HG03432 (cell line): Measurements from ENCODE around the gene TTC7B.

Experiments
- ATAC-seq: cut with Tn5 transposase; IDR thresholded peaks from one replicate; pipeline ENCODE4 v1.9.1; 2021; ENCODE audit warnings: mild to moderate bottlenecking, moderate library complexity; ENCODE audit not compliant: unreplicated experiment

Gene TTC7B

DNA sequence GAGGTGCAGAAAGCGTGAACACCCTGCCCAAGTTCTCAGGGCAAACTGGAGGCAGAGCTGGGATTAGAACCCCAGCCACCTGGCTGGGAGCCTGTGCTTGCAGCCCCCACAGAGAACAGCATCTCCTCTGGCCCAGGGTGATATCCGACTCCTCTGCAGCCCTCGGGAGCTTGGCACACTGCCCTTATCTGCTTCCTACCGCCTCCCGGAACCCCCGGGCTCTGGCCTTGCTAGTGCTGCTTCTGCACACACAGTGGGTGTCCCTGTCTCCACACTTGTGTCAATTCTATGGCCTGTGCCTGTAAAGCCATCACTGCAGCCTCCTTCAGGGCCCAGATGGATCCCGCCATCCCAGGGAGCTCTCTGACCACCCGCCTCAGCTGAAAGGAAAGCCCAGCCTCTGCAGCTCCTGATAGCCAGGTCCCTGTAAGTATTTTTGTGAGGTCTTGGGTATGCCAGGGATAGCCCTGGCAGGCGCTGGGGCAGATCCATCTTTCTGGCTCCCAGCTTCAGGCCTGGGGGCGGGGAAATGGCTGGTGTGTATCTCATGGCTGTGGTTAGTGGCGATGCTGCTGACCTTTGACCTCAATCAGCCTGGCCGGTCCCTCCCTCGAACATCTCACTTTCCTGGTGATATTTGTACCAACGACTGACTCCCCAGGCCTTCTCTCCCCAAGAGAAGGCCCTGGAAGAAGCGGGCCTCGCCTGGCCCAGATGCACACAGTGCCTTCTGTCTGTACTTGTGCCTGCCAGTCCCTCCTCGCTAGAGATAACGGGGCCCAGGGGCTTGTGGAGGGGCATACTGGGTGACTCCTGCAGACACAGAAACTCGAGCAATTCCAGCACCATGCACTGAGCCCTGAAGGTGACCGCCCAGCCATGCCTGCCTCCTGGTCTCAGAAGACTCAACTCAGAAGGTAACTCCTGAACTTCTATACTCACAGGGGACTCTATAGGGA lies 235.6 kb downstream of the TTC7B start:
- ATAC-seq: no peak

DNA sequence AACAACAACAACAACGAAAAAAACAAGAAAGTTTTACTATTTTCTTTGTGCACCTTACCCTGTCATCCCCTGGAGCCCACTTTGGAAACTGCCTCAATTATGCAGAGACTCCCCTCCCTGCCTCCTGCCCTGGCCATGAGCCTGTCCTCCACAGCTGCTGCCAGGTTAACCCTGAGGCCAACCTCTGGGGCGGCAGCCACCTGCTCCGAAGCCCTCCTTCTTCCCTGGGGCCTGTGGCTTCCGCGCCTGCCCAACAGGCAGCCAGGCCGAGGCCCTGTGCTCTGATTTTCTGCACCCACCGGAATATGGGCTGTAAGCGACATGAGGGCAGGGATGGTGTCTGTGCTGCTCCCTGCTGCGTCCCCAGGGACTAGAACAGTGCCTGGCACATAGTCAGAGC lies 236.4 kb downstream of the TTC7B start:
- no peak for ATAC-seq

DNA sequence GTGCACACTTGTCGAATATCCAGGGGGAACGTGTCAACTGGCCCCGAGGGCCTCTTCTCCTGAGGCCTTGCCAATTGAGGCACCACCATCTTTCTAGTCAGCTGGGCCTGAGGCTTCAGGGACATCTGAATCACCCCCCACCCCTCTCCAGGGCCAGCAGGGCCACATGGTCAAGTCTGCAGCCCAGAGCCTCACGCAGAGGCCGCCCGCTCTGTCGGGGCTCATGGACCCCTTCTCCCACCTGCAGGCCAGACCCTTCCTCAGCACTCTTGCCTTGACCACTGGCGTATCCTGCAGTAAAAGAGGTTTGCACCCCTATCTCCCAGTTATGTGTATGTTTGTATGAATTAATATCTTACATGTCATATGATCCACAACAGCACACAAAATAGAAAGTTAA lies 237.1 kb downstream of the TTC7B start:
- no peak for ATAC-seq

DNA sequence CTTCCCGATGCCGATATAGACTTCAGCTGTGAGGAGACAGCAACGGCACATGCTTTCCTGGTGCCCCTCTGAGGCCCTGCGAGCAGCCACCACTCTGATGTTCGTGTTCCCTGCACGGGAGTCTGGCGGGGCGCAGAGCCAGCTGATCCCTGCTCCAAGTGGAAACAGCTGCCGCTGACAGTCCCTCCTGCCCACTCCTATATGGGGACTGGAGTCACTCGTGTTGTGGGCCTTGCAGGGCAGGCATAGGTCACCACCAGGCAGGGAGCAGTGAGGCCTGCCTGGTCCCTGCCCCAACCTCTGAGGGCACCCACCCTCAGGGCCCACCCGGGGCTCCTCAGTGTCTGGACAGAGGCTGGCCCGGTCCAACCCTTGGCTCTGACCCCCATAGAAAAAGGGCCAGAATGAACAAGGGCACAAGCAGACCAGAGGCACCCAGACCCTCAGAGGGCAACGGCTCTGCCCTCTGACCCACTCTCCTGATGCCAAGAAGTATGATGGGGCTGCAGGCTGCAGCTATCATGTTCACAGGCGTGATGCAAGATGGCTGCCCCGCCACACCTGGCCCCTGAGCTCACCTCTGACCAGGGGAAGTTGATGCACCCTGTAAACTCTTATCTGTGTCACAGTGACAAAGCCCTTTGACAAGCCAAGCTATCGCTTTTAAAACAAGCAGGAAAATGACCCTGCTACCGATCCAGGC lies 237.8 kb downstream of the TTC7B start:
- no peak for ATAC-seq

DNA sequence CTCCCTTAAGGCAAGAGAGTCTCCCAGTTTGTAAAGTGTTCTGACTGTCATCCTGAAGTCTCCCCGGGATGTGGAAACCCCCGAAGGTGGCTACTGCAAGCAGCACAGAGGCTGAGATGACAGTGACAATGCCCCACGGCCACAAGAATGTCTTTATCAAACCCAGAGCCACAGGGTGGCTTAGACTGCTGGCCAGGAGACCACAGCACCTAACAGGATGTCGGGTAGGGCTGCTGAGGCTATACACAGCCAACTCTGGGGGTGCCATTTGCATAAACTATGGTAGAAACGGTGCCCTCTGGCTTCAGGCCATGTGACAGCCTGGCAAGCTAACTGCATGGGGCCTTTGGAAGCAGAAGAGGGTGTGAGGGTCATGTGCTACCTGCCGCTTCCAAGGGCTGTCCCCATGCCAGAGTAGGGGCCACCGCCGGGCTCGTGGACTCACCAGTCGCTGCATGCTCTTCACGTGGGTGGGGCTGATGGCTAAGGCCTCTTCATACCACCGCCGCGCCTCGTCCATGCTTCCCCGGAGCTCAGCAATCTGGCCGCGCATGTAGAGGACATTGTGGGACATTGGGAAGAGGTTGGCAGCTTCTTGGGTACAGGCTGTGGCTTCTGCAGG lies 238.5 kb downstream of the TTC7B start:
- ATAC-seq: no peak

DNA sequence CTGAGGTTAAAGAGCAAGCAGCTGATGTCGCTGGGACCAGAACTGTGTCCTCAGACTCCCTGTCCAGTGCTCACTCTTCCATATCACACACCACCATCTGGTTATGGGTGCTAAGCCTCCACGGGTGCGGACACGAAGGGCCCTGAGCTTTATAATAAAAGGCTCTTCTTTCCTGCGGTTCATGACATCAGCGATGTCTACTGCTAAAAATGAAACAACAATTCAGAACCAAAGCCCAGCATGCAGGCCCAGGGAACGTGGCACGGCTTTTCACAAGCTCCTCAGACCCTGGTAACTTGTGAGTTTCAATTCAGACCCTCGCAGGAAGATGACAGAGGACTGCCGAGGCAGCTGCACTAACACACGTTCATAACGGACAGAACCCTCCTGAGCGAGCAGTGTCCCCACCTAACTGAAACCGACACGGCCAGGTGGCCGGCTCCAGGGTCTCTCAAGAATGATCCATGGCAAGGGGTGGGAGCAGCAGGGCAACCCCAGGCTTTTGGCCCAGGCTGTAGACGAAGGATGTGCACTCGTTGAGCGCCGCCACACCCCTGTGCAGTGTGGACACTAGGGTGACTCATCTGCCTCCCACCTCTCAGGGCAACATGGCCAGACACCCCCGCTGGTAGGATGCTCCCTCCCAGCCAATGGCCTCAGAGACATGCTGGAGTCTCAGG lies 239.1 kb downstream of the TTC7B start:
- no peak for ATAC-seq

DNA sequence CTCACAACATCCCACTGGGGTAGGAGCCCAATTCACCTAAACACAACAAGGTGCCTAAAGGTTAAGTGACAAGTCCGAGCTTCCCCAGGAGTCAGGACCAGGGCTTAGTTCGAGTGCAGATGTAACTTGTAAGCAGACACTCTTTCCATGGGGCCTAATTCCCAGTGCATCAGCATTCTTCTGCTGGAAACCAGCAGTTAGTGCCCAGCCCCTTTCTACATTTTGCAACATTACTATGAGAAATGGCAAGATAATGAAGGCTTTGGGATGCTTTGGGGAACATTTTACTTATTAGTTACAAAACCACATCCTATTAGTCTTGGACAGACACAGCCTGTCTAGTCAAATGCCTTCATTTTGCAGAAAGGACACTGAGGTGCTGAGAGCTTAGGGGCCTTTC lies 239.6 kb downstream of the TTC7B start:
- ATAC-seq: no peak

DNA sequence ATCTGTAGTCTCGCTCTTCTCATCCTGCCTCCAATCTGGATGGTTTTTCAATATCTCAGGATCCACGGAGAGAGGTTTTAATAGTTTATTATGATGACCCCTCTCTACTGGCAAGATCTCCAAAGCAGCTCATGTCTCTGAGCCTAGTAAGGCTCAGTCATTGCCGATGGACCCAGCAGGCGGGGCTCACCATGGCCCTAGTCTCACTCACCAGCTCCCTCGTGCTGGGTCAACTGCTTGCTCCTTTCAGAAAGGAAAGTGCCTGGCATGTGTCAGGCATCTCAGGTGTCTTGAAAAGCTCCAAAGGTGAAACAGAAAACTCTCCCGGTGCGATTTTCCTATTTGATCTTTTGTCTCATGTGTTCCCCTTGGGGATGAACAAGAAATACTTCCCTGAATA lies 240.4 kb downstream of the TTC7B start:
- ATAC-seq: no peak

DNA sequence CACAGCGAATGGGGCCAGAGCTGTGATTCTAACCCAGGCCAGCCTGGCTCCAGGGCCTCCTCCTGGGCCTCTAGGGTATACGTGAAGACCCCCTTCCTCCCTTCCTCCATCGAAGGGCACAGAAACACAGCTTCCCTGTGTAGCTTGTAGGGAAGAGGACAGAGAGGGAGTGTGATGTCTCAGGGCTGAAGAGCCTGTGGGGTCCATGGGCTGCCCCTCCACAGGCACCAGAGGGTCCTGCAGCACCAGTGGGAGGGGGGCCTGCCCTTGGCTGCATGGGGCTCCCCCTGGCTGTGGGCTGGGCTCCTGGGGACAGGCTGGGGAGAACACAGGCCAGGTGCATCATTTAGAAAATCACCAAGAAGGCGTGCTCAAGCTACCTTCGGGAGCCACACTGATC lies 240.9 kb downstream of the TTC7B start:
- ATAC-seq: no peak

DNA sequence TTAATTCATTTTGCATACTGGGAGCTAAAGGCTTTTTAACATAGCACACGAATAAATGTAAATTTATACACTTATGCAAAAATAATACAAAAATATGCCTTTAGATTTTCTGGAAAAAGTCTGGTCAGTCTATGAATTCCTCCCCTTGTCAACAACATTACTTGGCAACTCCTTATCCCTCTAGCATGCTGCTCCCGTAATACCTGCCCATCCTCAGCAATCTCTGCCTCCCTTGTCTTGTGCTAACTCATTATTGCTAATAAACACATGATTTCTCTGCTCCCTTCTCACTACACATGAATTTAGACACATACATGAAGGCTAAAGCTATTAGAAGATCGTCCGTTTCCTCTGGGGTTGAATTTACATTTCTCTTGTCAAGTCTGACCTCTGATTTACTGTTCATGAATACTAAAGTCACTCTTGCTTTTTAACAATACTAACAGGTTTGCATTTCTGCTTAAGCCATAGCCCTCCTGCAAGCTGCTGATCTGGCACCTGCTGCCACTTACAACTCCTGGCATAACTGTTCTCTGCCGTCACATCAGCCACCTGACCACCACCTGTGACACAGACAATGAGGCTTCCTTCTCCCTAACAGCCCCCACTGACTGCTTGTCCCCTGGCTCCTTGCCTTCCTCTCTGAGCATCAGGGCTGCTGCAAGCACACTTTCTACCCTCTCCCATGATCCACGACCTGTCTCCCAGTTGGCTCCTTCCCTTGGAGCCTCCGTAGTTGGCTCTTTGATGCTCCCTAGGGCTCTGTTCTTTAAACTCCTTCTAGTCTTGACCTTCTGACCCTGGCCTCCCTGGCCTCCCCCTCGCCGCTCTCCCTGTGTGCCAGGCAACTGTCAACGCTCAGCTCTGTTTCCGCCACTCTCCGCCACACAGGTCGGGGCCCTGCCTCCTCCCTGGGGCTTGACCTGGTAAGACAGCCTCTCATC lies 241.8 kb downstream of the TTC7B start:
- no peak for ATAC-seq

DNA sequence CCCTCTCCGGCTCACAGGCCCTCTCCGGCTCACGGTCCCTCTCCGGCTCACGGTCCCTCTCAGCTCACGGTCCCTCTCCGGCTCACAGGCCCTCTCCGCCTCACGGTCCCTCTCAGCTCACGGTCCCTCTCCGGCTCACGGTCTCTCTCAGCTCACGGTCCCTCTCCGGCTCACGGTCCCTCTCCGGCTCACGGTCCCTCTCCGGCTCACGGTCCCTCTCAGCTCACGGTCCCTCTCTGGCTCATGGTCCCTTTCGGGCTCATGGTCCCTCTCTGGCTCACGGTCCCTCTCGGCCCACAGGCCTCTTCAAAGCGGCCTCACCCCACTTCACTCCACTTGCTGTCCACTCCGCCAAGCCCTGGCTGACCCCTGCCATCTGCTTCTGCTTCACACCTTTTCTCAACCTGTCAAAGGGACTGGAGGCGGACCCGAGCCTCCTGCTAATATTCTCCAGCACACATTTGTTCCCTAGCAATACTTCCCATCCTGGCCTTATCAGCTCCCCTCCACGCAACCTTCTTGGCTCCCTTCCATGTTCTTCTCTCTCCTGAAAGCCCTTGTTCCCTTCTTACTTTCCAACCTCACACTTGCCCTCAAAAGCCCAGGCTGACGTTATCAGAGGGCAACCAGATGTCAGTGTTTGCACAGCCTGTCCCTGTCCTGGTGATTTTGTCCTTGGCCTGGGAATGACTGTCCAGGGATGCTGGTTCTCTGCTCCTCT lies 242.7 kb downstream of the TTC7B start:
- ATAC-seq: no peak

DNA sequence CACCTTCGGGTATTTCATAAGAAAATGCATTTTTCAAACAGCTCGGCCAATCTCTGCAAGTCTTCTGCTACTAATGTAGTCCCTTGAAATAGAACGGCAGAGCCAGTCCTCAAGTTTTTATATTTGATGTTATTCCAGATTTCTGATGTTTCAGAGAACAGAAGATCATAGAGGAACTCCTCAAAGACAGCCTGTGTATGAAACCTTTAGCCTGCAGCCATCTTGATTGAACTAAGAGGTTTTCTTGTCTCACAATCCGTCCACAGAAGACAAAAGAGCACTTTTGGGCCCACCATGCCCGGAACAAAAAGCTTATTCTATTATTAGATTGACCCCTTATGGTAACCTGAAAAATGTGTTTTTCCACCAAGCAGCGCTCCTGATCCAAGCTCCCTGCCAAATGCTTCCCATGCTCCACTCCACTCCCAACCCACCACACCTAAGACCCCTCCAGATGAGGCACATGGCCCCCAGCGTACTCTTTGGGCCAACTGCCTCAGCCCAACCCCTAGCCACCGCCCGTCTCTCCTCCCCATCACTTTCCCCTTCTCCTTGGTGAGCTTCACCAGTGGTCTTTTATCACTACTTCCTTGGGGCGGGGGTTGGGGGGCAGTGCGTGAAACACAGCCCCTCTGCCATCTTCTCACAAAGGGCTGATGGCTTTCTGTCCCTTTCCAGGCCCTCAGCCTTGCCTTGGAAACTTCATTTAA lies 243.6 kb downstream of the TTC7B start:
- no peak for ATAC-seq

DNA sequence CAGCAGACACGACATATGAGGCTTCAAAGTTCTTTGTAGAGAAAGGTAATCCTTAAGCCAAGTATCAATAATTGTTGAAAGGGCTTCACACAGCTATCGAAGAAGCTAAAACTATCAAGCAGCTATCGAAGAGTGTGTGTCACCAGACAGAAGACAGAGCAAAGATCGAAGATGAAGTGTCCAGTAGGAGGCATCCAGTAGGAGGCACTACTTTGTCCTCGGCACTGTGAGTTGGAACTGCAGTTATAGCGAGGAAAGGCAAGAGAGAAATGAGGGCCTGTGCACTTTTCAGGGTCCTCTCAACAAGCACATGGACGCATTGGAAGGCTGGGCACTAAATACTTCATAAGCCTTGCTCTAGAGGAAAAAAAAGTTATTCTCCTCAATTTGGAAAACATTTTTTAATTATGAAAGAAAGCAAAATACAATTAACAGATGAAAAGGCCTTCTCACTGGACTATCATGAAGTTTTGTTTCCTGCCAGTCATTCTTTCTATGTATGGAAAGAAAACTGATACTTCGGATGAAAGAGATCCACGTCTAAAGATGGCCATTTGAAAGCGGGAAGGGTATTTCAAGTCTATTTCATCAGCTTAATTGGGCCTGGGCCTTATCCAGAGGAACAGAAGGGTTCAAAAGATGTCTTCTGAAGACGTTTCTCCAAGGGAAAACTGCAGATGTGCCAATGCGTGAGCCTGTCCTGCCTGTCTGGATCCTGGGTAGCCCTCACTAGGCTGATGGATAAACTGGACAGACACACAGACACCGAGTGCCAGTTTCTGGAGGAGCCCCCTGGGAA lies 244.9 kb downstream of the TTC7B start:
- no peak for ATAC-seq

DNA sequence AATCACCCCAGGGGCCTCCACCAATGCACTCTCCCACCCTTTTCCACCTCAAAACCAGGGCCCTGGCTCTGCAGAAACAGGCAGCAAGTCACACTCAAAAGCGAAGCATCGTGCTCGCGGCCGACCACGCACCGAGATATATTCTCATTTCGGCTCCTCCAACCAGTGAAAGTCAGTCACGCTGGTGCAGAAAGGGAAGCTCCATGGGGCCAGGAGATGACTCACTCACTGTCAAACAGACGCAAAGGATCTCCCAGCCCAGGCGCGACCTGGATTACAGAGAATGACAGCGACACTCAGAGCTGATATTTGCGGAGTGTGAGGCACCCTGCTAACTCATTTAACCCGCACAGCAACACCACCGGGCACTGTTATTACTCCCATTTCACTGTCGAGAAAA lies 245.8 kb downstream of the TTC7B start:
- ATAC-seq: no peak

DNA sequence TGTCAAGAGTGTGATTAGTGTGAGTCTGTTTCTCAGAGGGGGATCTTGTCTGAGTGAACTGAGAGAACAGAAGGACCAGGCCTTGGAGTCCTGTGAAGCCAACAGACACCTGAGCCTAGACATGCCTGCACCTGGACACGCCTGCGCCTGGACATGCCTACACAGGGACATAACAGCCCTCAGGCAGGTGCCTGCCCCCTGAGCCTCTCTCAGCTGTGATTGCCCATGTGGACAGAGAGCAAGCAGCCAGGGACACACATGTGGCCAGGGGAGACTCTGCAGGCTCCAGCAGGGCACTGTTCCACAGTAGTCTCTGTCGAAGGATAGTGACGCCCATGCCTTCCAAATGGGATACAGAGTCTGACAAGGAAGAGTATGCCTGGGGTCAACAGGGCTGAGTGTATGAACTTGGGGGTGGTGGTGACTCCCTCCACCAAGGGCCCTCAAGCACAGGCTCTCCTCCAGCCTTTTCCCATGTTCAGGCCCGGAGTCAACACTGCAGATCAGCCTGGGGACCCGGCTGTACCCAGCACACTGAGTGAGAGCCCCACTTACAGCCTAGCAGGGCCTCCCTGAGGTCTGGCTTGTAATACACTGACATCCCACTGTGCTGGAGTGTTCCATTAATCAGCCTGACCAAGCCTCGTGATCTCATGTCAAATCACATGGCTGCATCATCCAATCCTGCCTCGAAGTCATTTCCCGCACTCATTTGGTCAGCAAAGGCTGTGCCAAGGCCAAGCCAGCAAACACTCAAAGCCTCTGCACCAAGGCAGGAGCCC lies 246.4 kb downstream of the TTC7B start:
- ATAC-seq: no peak

DNA sequence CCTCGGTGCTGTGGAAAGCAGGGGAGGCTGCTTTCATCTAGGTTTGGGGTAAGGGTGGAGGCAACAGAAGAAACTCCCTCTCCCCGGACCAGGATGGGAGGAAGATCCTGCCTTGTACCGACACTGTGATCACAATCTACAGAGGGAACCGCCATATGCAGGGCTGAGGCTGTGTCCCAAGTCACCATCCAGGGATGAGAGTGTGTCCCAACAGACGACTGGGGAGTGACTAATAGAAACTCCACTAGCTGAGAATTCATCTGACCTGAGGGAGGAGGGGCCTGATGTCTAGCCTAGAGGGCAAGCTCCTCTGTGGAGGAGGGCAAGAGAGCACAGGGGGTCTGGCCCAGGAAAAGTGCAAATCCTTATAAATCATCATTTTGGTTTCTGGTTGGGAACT lies 247.0 kb downstream of the TTC7B start:
- no peak for ATAC-seq

DNA sequence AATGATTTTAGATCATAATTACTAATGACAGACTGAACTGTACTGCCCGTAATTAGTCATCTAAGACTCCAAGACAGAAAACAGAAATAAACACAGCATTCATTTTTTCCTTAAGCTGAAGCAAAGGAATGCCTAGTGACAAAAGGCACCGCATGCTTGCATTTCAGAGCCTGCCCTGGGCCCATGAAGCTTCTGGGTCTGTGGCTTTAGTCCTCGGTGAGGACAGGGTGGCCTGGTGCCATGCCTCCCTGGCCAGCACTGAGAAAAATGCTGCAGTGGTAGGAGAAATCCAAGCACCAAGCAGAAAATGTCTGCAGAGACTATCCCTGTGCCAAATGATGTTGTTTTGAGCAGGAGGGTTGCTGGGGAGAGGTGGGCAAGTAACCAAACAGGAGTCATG lies 247.8 kb downstream of the TTC7B start:
- no peak for ATAC-seq
